ENCODE measurements around the gene DRICH1. TPM values are rescaled to one million over a fixed set of nuclear protein-coding genes. Genes with fewer than 3 reads are reported as not detected.

The DRICH1 gene
- polyA plus RNA-seq, 3 donors, result 1.7 TPM; not detected in 2

DNA sequence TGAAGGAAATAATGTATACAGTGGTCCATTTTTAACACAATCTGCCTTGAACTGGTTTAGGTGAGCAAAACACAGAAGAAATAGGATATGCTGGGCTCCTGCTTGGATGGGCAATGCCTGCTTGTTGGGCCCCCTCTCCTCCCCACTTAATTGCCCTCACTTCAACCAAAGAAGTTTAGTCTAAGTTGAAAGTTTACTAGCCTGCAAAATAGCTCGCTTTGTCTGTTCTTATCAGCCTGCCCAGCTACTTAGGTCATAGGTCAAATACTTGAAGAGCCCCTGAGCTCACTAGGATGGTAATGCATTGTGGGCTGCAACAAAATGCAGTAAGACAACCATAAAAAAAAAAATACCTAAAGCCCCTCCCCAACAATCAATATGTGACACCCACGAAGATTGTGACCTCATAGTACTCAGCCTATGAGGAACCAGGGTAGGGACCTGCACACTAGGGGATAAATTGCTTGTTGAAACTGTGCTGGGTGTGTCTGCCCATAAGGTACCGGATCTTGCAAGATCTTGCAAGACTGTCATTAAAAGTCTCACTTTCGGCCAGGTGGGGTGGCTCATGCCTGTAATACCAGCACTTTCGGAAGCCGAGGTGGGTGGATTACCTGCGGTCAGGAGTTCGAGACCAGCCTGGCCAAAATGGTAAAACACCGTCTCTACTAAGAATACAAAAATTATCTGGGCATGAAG is 10.9 kb downstream of the DRICH1 start:
- Mint-ChIP-seq H3K27ac (no peak overlapping the region), H3K9me3 (no peaks in the 10 kb centered on the region), H3K4me1 (no peaks in the 10 kb centered on the region), H3K36me3 (no peaks in the 10 kb centered on the region), H3K4me3 (no peak overlapping the region), H3K27me3 (ENCODE audit: low read depth in 3 of 3) (peaks cover 0 to 2% (median 0%) of the 10 kb centered on the region in 3 donors)
- Histone ChIP-seq H3K79me2 (ENCODE audit: insufficient read depth, low read length) (no peaks in the 10 kb centered on the region), H3K4me2 (replicated peaks; ENCODE audit: extremely low read depth, low read length, poor library complexity, severe bottlenecking) (no peak overlapping the region), H4K20me1 (ENCODE audit: insufficient read depth, low read length) (no peaks in the 10 kb centered on the region), H3K9me3 (replicated peaks in 1 of 2; ENCODE audit: control insufficient read depth in 1 of 2, insufficient read depth in 1 of 2, low read length in 2 of 2) (no peaks in the 10 kb centered on the region), H3K36me3 (replicated peaks in 1 of 2; ENCODE audit: control insufficient read depth in 1 of 2, insufficient read depth in 2 of 2, low read length in 2 of 2) (no peaks in the 10 kb centered on the region), H3K4me1 (ENCODE audit: control insufficient read depth in 1 of 2, insufficient read depth in 2 of 2, low read length in 2 of 2) (no peaks in the 10 kb centered on the region), H3K9ac (ENCODE audit: insufficient read depth, low read length, poor library complexity, severe bottlenecking) (no peak overlapping the region), H2AFZ (ENCODE audit: insufficient read depth, low read depth, low read length, poor library complexity, severe bottlenecking) (no peak overlapping the region), H3K27me3 (ENCODE audit: control insufficient read depth in 2 of 2, insufficient read depth in 2 of 2, low read length in 2 of 2) (no peaks in the 10 kb centered on the region), H3K27ac (ENCODE audit: low read depth in 1 of 2, low read length in 2 of 2) (no peak overlapping the region), H3K4me3 (replicated peaks in 1 of 3; ENCODE audit: low read depth in 2 of 3, low read length in 3 of 3) (no peak overlapping the region)
- no peak for DNase-seq
- intact Hi-C loops (cut with micrococcal nuclease), result no loop called here
- TF ChIP-seq, protein P1, sequence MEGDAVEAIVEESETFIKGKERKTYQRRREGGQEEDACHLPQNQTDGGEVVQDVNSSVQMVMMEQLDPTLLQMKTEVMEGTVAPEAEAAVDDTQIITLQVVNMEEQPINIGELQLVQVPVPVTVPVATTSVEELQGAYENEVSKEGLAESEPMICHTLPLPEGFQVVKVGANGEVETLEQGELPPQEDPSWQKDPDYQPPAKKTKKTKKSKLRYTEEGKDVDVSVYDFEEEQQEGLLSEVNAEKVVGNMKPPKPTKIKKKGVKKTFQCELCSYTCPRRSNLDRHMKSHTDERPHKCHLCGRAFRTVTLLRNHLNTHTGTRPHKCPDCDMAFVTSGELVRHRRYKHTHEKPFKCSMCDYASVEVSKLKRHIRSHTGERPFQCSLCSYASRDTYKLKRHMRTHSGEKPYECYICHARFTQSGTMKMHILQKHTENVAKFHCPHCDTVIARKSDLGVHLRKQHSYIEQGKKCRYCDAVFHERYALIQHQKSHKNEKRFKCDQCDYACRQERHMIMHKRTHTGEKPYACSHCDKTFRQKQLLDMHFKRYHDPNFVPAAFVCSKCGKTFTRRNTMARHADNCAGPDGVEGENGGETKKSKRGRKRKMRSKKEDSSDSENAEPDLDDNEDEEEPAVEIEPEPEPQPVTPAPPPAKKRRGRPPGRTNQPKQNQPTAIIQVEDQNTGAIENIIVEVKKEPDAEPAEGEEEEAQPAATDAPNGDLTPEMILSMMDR (IDR thresholded peaks at IDR 0.05), result no peak
- 97% methylated on average over 7 of the region's 9 CpGs for WGBS (ENCODE audit: insufficient coverage)

DNA sequence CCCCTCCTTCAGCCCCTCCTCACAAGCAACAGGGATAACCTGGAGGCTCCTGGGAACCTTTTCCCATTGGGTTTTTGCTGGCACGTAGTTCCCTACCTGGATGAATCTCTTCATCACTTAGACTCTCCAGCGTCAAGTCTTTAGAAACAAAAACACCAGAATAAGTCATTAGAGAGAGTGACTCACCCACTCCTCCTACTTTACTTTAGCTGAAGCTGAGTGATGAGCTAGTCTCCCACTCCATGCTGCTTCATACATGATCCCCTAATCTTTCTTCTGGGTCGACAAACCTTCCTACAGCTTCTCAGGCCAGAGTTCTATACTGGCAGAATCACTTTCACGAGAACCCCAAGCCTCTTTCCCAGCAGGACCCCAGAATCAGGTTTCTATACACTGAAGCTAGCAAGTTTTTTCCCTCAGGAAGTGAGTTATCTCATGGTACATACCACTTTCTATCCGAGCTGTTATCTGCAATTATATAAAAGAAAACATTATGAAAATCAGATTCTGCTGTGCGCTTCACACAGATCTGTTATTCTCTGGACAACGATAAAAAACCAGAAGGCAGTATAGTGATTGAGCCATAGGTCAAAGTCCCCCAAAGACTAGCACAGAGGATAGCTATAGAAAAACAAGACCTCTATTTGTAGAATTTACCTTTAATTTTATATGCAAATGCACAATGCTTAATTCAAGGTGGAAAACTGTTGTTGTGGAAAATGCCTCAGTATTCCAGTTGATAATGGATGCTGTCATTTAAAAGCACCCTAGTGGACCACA is 18.7 kb downstream of the DRICH1 start:
- Histone ChIP-seq H3K9ac (ENCODE audit: insufficient read depth, low read length, poor library complexity, severe bottlenecking) (no peak overlapping the region), H2AFZ (ENCODE audit: insufficient read depth, low read depth, low read length, poor library complexity, severe bottlenecking) (no peak overlapping the region), H4K20me1 (ENCODE audit: insufficient read depth, low read length) (no peaks in the 10 kb centered on the region), H3K27ac (ENCODE audit: low read depth in 1 of 2, low read length in 2 of 2) (no peak overlapping the region), H3K27me3 (ENCODE audit: control insufficient read depth in 2 of 2, insufficient read depth in 2 of 2, low read length in 2 of 2) (no peaks in the 10 kb centered on the region), H3K9me3 (replicated peaks in 1 of 2; ENCODE audit: control insufficient read depth in 1 of 2, insufficient read depth in 1 of 2, low read length in 2 of 2) (no peaks in the 10 kb centered on the region), H3K4me1 (ENCODE audit: control insufficient read depth in 1 of 2, insufficient read depth in 2 of 2, low read length in 2 of 2) (no peaks in the 10 kb centered on the region), H3K4me3 (replicated peaks in 1 of 3; ENCODE audit: low read depth in 2 of 3, low read length in 3 of 3) (no peak overlapping the region), H3K36me3 (replicated peaks in 1 of 2; ENCODE audit: control insufficient read depth in 1 of 2, insufficient read depth in 2 of 2, low read length in 2 of 2) (no peaks in the 10 kb centered on the region), H3K4me2 (replicated peaks; ENCODE audit: extremely low read depth, low read length, poor library complexity, severe bottlenecking) (no peak overlapping the region), H3K79me2 (ENCODE audit: insufficient read depth, low read length) (no peaks in the 10 kb centered on the region)
- H3K27ac Mint-ChIP-seq, result peak overlapping the region in 1 of 7 donors; percentile 58
- no peaks in the 10 kb centered on the region for H3K9me3 Mint-ChIP-seq
- H3K27me3 Mint-ChIP-seq (ENCODE audit: low read depth in 3 of 3), result peaks cover 0 to 2% (median 0%) of the 10 kb centered on the region in 3 donors
- peaks cover 0 to 3% of the 10 kb centered on the region in 2 donors for H3K36me3 Mint-ChIP-seq
- TF ChIP-seq, protein P1 (IDR thresholded peaks at IDR 0.05), result no peak
- WGBS (ENCODE audit: insufficient coverage), result 92% methylated on average over 2 of the region's 7 CpGs
- no peaks in the 10 kb centered on the region for H3K4me1 Mint-ChIP-seq
- no peak overlapping the region for H3K4me3 Mint-ChIP-seq
- intact Hi-C loops (cut with micrococcal nuclease), result no loop called here
- DNase-seq, result no peak

Data from CD14-positive monocyte (primary cell).